NCI-H1092 treated with DMSO at 0.1 percent for 48 hours (cell line): Measurements from ENCODE around the gene CTNNA2.

Source experiments
- DNase-seq: peaks from one replicate; lab custom pipeline; 2025; lab: John Stamatoyannopoulos, UW

The CTNNA2 gene

GRCh38 chr2:80291656-80292055 is 778.8 kb downstream of the CTNNA2 start:
- no peak for DNase-seq

- DNase-seq = no peak
Measured at GRCh38 chr2:80292474-80292873, 779.6 kb downstream of the CTNNA2 start.

DNA sequence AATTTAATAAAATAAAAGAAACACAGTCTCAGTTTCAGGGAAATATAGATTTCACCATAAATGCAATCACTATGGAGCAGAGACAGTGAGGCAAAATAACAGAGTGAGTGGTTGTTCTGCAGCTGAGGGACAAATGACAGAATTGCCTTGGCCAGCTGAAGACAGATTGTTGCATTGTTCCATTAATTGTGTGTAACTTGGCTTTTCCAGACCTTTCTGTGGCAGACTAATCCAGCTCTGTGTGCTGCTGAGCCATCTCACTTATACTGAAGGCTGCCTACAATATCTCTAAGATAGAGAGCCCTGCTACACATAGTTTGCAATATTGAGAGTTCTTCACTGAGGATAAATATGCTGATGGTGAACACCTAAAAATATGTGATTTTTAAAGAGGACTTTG is 780.2 kb downstream of the CTNNA2 start:
- DNase-seq = no peak

- DNase-seq = no peak
Measured at GRCh38 chr2:80298954-80299353, 786.1 kb downstream of the CTNNA2 start.

- no peak for DNase-seq
Measured at GRCh38 chr2:80299661-80300060, 786.8 kb downstream of the CTNNA2 start.

DNA sequence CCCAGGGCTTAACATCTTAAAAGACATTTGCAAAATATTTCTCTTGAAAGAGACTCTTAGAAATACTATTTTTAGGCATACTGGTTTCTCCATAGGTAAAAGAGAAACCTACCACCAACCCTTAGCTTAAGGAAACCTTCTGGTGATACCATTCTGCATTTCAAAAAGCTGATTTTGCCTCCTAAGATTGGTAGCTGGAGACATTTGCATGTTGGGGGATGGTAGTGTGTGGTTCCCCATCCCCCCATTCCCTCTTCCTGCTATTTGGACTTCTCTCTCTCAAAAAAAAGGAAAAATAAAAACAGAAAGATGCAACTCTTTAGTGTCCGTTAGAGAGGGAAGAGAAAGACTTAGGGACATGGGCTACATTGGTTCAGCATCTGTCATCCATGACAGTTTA is 787.5 kb downstream of the CTNNA2 start:
- DNase-seq = no peak

DNA sequence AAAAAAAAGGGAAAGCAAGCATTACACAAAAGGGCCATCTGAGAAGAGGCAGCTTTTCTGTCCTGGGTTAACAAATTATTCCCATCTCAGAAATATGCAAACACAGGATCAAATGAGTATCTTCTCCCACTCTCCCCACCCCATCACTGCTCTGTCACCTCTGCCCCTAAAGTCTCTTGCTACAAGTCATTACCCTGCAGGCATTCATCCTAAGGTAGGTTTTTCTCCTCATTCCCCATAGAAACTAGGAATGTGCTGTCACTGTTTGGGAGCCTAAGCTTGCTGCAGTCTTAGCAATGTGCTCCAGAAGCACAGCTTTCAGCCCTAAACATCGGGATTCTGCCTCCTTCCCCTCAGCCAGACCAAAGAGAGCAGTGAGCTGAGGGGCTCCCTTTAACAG is 788.1 kb downstream of the CTNNA2 start:
- DNase-seq = no peak

DNA sequence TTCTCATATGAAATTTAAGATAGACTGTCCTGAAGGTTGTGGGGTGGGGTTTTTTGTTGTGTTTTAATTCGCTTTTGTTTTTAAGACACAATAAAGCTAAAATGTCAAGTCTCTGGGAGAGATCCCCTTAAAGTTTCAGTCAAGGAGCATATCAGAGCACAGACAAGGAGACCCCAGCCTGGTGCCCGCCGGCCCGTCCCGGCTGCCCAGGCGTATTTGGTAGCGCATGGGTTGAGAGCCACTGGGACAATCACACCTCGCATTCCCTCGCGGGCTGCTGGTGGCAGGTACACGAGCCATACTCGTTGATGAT is 789.1 kb downstream of the CTNNA2 start:
- DNase-seq = no peak

DNA sequence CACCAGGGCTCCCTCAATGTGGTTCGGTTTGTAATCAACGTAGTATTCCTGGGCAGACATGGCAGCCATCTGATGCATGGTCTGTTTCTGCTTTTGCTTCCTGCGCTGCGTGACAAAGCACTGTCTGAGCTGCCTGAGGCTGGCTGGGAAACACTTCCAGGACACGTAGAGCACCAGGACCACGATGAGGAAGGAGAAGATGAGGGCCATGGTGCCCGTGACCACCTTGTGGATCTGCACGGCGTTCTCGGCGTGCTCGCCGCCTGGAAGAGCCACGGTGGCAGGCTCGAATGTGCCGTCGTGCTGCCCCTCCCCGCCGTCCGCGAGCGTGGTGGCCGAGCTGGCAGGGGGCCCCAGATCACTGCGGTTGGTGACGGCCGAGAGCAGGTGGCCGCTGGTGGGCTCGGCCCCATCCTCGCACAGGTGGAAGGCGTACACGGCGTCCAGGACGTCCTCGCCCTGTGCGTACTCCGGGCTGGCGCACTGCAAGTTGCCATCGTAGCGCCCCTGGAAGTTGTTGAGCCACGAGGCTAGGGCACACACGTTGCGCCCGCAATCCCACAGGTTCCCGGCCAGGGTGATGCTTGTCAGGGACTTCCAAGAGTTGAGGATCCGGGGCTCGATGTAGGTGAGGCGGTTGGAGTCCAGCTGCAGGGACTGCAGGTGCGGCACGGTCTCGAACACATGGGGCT is 789.6 kb downstream of the CTNNA2 start:
- no peak for DNase-seq

DNA sequence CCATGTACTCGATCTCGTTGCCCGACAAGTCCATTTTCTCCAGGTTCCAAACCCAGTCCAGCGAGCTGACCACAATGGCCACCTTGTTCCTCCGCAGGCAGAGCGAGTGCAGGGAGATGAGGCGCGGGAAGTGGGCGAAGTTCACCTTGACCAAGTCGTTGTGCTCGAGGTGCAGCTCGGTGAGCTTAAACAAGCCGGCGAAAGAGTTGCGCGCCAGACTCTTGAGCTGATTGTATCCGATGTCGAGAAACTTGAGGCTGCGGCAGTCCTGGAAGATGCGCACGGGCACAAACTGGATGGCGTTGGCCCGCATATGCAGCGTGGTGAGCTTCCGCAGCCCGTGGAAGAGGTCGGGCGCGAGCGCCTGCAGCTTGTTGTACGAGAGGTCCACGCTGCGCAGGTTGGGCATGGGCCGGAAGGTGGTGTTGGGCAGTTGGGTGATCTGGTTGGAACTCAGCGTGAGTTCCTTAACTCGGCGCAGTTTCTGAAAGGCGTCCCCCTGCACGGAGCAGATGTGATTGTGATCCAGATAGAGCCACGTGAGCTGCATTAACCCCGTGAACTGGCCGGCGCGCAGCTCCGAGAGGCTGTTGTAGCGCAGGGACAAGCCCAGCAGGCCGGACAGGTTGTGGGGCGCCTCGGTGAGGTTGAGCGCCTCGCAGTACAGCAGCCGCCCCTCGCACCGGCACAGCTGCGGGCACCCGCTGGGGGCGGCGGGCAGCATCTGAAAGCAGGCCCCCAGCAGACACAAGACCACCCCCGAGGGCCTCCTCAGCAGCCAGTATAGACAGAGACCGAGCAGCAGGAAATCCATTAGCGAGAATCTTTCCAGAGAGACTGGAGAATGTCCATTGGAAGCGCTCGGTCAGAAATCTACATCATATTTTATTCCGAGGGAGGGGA is 790.4 kb downstream of the CTNNA2 start:
- no peak for DNase-seq

DNA sequence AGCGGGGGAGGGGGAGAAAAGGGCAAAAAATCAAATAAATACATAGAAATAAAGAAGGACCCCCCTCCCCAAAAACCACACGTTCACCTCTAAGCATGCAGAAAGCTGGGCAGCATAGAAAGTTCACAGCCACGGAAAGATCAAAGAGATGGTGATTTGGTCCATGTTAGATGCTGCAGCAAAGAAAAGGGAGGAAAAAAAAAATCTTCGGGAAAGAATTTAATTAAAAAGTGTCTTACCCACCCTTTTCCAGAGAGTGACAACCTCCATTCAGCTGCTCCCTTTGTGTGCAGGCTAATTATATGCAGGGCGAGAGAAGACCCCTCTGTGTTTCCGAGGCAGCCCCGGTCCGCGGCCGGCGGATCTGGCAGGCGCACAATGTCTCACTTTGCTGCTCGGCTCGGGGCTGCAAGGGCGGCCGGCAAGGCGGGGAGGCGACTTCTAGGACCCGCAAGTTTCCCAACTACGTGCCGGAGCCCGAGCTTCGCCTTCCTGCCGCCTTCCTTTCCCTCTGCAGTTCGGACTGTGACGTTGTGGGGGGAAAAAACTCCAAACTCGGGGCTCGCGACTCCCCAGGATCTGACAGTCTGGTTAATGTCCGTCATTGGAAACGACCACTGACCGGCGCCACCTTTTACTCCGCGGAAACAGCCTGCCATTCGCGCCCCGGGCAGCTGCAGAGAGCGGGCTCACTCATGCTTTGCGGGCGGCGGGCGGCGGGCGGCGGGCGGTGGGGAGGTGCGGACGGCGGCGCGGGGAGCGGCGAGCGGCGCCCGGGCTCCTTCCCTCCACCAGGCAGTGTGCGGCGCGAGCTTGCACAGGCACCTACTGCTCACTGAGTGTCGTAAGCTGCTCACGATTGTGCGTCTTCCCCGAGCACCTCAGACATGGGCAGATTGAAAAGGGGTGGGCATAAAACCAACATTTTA is 791.3 kb downstream of the CTNNA2 start, which contains the start of gene LRRTM1:
LRRTM1 (minus strand) TSS at position 844 of the 929 bp plus-strand sequence. CDS start 933 bp downstream, outside the sequence.
- DNase-seq = peak; percentile 7

GRCh38 chr2:80311304-80311703 is 798.5 kb downstream of the CTNNA2 start:
- DNase-seq = no peak

GRCh38 chr2:80312282-80312839 is 799.5 kb downstream of the CTNNA2 start:
- DNase-seq = no peak

GRCh38 chr2:80322311-80322920 is 809.6 kb downstream of the CTNNA2 start:
- DNase-seq = no peak

- no peak for DNase-seq
Measured at GRCh38 chr2:80322958-80323357, 810.1 kb downstream of the CTNNA2 start.

- no peak for DNase-seq
Measured at GRCh38 chr2:80323610-80324009, 810.8 kb downstream of the CTNNA2 start.

- no peak for DNase-seq
Measured at GRCh38 chr2:80324525-80324924, 811.7 kb downstream of the CTNNA2 start.

DNA sequence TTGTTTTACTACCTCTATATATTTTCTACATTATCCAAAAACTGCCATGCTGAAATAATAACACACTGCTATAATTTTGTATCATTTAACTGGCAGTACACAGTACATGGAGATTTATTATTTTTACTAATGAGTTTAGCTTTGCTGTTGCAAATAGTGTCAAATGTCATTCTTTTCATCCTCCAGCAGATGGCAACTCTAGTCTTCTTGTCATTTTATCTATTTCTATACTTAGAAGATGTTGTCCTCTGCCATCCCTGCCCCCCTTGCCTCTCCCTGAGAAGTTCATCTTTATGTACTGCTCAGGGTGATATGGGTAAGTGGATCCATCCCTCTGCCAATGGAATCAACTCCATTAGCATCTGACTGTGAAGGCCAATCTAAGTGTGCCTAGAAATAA is 813.4 kb downstream of the CTNNA2 start:
- DNase-seq = peak; percentile 12

DNA sequence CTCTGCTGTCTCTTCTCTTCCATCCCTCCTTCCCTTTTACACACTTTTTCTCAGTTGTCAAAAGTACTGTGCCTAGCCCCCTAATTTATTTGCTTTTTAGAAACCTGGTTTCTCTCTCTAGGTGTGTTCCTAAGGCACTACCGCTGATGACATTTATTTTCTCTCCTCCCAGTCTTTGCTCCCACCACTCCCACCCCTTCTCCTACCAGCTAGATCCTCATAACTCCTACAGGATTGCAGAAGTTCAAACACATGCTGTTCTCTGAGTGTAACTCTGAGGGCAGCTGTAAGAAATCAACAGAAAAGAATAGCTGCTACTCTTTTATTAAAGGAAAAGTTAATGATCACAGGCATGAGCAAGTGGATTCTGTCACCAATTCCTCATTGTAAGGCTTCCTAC is 814.0 kb downstream of the CTNNA2 start:
- DNase-seq = no peak

DNA sequence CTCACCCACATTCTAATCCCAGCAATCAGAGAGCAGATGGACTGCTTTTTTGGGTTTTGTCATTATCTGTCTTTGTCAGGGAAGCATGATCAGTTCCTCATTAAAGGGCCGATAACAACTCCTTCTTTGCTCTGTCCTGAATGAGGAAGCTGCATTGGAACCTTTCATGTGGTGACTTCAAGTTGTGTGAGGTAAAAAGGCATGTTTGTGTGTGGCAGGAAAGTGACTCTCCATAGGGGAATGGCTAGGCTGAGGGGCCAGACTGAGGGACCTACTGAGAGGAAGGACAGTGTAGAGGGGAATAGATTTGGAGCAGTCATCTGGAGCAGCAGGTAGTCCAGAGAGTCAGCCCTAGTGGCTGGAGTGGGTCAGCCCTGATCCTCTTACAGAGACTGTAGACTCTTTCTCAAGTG is 815.3 kb downstream of the CTNNA2 start:
- no peak for DNase-seq

GRCh38 chr2:80329491-80329890 is 816.6 kb downstream of the CTNNA2 start:
- DNase-seq = no peak
